Mesothelial cell of epicardium (in vitro differentiated cells): Measurements from ENCODE around the gene CRYBG3. TPM values are rescaled to one million over a fixed set of nuclear protein-coding genes. Genes with fewer than 3 reads are reported as not detected.

Experiments used
- DNase-seq, 2 experiments: peaks; one replicate each; pipeline ENCODE4 v3.0.0; 2021; ENCODE audit warnings: low spot score in 2 of 2; ENCODE audit not compliant: unreplicated experiment in 2 of 2
- H3K27ac Mint-ChIP-seq: 2 replicates; pipeline ENCODE4 v1.8.0; 2021; ENCODE audit warnings: mixed read lengths
- H3K27me3 Mint-ChIP-seq: 2 replicates; pipeline ENCODE4 v1.8.0; 2021; ENCODE audit warnings: low read depth, mixed read lengths
- H3K36me3 Mint-ChIP-seq: 2 replicates; pipeline ENCODE4 v1.8.0; 2021; ENCODE audit warnings: mixed read lengths
- H3K4me1 Mint-ChIP-seq: 2 replicates; pipeline ENCODE4 v1.8.0; 2021; ENCODE audit warnings: mixed read lengths
- H3K4me3 Mint-ChIP-seq: 2 replicates; pipeline ENCODE4 v1.8.0; 2021; ENCODE audit warnings: mild to moderate bottlenecking, moderate library complexity, mixed read lengths
- H3K9me3 Mint-ChIP-seq: 2 replicates; pipeline ENCODE4 v1.8.0; 2021; ENCODE audit warnings: mixed read lengths
- total RNA-seq: library from RNA; stranded (reverse); gene quantifications from 3 replicates; pipeline ENCODE4 v1.2.1, GENCODE V29; 2021
- TF ChIP-seq, protein P1 (sequence below): fragments of 200-600 bp; sonication (generic); IDR thresholded peaks from one replicate; pipeline ENCODE4 v1.5.0; 2021; ENCODE audit warnings: antibody characterized with exemption; ENCODE audit not compliant: unreplicated experiment

The CRYBG3 gene
- total RNA-seq, 1 donor from 2014 or later: 6.8 TPM

DNA sequence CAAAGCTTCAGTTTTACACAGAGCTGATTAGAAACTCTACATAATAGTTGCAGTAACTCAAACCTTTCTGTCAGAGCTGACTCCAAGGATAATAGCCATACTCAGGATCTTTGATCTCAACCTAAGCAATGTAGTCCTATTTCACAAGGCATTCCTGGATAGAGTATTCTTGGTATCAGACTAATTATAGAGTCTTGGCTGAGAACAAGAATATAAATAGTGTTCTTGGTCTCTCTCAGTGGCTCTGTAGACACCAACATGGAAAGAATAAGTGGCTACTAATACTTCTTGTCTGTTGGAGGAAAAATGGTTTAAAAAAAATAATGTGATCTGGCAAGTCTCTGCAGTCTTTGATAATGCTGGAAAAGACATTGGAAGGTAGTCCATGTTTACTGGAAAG is 94.8 kb downstream of the CRYBG3 start:
- H3K27ac Mint-ChIP-seq: no peak overlapping the region
- peaks cover 5% of the 10 kb centered on the region for H3K4me1 Mint-ChIP-seq
- DNase-seq: no peak
- no peak overlapping the region for H3K4me3 Mint-ChIP-seq
- H3K27me3 Mint-ChIP-seq: no peaks in the 10 kb centered on the region
- H3K9me3 Mint-ChIP-seq: no peaks in the 10 kb centered on the region
- TF ChIP-seq, protein P1, sequence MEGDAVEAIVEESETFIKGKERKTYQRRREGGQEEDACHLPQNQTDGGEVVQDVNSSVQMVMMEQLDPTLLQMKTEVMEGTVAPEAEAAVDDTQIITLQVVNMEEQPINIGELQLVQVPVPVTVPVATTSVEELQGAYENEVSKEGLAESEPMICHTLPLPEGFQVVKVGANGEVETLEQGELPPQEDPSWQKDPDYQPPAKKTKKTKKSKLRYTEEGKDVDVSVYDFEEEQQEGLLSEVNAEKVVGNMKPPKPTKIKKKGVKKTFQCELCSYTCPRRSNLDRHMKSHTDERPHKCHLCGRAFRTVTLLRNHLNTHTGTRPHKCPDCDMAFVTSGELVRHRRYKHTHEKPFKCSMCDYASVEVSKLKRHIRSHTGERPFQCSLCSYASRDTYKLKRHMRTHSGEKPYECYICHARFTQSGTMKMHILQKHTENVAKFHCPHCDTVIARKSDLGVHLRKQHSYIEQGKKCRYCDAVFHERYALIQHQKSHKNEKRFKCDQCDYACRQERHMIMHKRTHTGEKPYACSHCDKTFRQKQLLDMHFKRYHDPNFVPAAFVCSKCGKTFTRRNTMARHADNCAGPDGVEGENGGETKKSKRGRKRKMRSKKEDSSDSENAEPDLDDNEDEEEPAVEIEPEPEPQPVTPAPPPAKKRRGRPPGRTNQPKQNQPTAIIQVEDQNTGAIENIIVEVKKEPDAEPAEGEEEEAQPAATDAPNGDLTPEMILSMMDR: no peak
- peaks cover 4% of the 10 kb centered on the region for H3K36me3 Mint-ChIP-seq

DNA sequence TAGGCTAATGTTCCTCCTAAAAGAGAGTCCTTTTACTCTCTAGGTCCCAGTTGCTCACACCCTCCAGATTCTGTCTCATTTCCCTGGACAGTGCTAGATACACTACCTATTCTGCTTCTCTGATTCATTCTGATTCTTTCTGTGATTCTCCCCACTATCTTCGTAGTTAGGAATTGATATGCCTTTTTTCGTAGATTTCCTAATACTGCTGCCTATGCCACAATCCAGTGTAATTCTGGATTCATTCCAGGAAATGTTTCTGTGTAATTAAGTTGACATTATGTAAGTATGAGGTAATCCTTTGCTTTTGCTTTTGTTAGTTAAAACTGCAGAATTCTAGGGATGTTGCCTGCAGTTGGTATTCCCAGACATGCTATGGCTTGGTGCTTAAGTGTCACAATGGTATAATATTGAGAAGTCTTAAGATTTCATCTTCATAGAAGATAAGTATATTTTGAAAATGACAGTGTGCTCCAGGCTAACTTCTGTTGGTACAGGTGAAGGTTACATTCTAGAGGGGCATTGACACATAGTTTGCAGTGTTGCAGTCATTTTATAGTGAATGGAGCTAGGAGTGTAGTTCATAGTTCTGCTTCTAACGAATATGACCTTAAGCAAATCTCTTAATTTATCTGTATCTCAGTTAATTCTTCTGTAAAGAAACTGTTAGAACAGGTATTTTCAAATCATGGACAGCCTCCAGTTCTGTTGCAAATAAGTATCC is 96.2 kb downstream of the CRYBG3 start:
- peaks cover 5% of the 10 kb centered on the region for H3K4me1 Mint-ChIP-seq
- no peak for DNase-seq
- peaks cover 6% of the 10 kb centered on the region for H3K36me3 Mint-ChIP-seq
- H3K27me3 Mint-ChIP-seq: no peaks in the 10 kb centered on the region
- TF ChIP-seq, protein P1: no peak
- no peak overlapping the region for H3K4me3 Mint-ChIP-seq
- peaks cover 7% of the 10 kb centered on the region for H3K9me3 Mint-ChIP-seq
- H3K27ac Mint-ChIP-seq: no peak overlapping the region

DNA sequence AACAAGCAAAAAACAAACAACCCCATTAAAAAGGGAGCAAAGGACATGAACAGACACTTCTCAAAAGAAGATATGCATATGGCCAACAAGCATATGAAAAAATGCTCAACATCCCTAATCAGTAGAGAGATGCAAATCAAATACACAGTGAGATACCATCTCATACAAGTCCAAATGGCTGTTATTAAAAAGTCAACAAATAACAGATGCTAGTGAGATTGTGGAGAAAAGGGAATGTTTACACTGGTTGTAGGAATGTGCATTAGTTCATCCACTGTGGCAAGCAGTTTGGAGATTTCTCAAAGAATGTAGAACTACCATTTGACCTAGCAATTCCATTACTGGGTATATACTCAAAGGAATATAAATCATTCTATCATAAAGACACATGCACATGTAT is 105.9 kb downstream of the CRYBG3 start:
- Mint-ChIP-seq H3K36me3 (peaks cover 18% of the 10 kb centered on the region), H3K4me1 (peaks cover 6% of the 10 kb centered on the region), H3K27ac (no peak overlapping the region), H3K4me3 (no peak overlapping the region), H3K9me3 (peaks cover 30% of the 10 kb centered on the region), H3K27me3 (no peaks in the 10 kb centered on the region)
- TF ChIP-seq, protein P1: no peak
- DNase-seq: no peak

DNA sequence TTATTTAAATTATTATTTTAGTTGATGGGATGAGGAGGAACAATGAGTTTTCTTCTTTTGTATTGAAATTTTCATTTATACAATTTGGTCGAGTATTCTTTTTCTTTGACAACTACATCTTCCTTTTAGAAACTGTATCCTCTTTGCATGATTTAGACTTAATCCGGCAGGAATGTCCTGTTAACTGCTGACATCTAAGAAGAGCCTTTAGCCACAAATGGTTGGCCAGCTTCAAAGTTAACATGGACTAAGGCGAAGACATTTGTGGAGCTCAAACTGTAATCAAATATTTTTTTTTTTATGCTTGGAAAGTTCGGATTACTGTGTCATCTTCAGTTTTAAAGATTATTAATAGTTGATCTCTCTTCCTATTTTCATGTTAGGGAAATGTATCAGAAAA is 107.2 kb downstream of the CRYBG3 start:
- DNase-seq: no peak
- peaks cover 6% of the 10 kb centered on the region for H3K4me1 Mint-ChIP-seq
- H3K27ac Mint-ChIP-seq: no peak overlapping the region
- H3K4me3 Mint-ChIP-seq: no peak overlapping the region
- H3K27me3 Mint-ChIP-seq: no peaks in the 10 kb centered on the region
- peaks cover 18% of the 10 kb centered on the region for H3K36me3 Mint-ChIP-seq
- TF ChIP-seq, protein P1: no peak
- peaks cover 27% of the 10 kb centered on the region for H3K9me3 Mint-ChIP-seq

DNA sequence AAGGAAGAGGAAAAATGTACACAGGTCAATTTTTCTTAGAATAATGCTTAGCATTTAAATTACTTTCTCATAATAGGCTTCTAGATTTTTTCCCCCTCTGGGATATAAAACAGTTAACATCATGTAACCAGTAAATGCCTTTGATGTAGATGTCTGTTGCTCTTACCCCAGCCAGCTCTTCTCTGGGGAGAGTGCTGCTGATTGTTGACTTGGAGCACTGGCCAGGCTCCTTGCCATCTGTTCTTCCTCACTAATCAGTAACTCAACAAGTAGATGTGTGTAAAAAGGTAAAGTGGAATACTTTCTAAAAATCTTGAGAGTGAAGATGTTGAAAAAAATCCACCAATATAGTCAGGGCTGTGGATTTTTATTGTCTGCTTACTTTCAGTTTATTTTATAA is 108.2 kb downstream of the CRYBG3 start:
- H3K4me1 Mint-ChIP-seq: peaks cover 6% of the 10 kb centered on the region
- H3K9me3 Mint-ChIP-seq: peaks cover 23% of the 10 kb centered on the region
- no peak for DNase-seq
- no peak overlapping the region for H3K4me3 Mint-ChIP-seq
- no peak overlapping the region for H3K27ac Mint-ChIP-seq
- TF ChIP-seq, protein P1: no peak
- H3K36me3 Mint-ChIP-seq: peaks cover 18% of the 10 kb centered on the region
- no peaks in the 10 kb centered on the region for H3K27me3 Mint-ChIP-seq
